ENCODE measurements around the gene PTCRA.

Gene PTCRA

DNA sequence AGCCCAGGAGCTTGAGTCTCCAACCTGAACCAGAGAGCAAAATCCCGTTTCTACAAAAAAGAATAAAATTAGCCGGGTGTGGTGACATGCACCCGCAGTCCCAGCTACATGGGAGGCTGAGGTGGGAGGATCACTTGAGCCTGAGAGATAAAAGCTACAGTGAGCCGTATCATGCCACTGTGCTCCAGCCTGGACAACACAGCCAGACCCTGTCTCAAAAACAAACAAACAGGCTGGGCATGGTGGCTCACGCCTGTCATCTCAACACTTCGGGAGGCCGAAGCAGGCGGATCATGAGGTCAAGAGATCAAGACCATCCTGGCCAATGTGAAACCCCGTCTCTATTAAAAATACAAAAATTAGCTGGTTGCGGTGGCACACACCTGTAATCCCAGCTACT, 11.4 kb upstream of the PTCRA start:
- Mint-ChIP-seq H3K27me3 (ENCODE audit: low read depth) (peaks cover 3% of the 10 kb centered on the region), H3K4me1 (peaks cover 67% of the 10 kb centered on the region), H3K36me3 (ENCODE audit: low read depth) (no peaks in the 10 kb centered on the region), H3K4me3 (no peak overlapping the region), H3K27ac (peak overlapping the region in 2 of 3 experiments; percentile 90 to 92), H3K9me3 (no peaks in the 10 kb centered on the region)
- TF ChIP-seq, protein P1, sequence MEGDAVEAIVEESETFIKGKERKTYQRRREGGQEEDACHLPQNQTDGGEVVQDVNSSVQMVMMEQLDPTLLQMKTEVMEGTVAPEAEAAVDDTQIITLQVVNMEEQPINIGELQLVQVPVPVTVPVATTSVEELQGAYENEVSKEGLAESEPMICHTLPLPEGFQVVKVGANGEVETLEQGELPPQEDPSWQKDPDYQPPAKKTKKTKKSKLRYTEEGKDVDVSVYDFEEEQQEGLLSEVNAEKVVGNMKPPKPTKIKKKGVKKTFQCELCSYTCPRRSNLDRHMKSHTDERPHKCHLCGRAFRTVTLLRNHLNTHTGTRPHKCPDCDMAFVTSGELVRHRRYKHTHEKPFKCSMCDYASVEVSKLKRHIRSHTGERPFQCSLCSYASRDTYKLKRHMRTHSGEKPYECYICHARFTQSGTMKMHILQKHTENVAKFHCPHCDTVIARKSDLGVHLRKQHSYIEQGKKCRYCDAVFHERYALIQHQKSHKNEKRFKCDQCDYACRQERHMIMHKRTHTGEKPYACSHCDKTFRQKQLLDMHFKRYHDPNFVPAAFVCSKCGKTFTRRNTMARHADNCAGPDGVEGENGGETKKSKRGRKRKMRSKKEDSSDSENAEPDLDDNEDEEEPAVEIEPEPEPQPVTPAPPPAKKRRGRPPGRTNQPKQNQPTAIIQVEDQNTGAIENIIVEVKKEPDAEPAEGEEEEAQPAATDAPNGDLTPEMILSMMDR (IDR thresholded peaks at IDR 0.05; ENCODE audit: unreplicated experiment in 3 of 3) = no peak

DNA sequence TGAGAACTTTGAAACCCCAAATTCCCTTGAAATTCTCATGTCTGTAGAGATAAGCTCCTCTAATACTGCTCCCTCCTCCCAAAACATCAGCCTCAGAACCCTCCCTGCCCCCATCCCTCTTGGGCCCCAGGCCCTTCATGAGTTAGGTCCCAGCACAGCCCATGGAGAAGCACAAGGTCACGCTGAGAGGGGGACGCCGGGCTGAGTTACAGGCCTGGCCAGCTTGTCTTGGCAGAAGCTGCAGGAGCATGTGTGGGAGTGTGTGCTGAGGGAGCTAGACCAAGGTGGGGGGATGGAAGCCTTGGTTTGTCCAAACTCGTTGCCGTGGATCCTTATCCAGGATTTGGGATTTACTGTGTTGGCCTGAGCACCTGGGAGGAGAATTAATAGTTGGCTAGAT, 8.5 kb upstream of the PTCRA start:
- no peaks in the 10 kb centered on the region for H3K36me3 Mint-ChIP-seq (ENCODE audit: low read depth)
- H3K9me3 Mint-ChIP-seq = no peaks in the 10 kb centered on the region
- TF ChIP-seq, protein P1 (IDR thresholded peaks at IDR 0.05; ENCODE audit: unreplicated experiment in 3 of 3) = no peak
- H3K27me3 Mint-ChIP-seq (ENCODE audit: low read depth) = peaks cover 7% of the 10 kb centered on the region
- H3K27ac Mint-ChIP-seq = peak overlapping the region; percentile 82 to 94 (median 90)
- peaks cover 45% of the 10 kb centered on the region for H3K4me1 Mint-ChIP-seq
- no peak overlapping the region for H3K4me3 Mint-ChIP-seq

DNA sequence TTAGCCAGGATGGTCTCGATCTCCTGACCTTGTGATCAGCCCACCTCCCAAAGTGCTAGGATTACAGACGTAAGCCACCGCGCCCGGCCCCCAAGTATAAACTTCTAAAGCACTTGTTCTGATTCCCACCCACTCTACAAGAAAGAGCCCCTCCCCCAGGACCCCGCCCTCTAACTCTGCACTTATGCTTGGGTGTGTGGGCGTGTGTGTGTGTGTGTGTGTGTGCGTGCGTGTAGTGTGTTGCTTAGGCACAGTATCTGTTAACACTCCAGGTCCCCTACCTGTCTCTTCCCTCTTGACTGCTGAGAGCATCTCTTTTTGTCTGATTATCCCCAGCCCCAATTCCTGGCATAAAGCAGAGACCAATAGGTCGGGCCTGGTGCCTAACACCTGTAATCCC, 6.0 kb upstream of the PTCRA start:
- no peaks in the 10 kb centered on the region for H3K36me3 Mint-ChIP-seq (ENCODE audit: low read depth)
- TF ChIP-seq, protein P1 (IDR thresholded peaks at IDR 0.05; ENCODE audit: unreplicated experiment in 3 of 3) = no peak
- H3K9me3 Mint-ChIP-seq = no peaks in the 10 kb centered on the region
- H3K27me3 Mint-ChIP-seq (ENCODE audit: low read depth) = peaks cover 12% of the 10 kb centered on the region
- peaks cover 33% of the 10 kb centered on the region for H3K4me1 Mint-ChIP-seq
- H3K27ac Mint-ChIP-seq = no peak overlapping the region
- H3K4me3 Mint-ChIP-seq = no peak overlapping the region

DNA sequence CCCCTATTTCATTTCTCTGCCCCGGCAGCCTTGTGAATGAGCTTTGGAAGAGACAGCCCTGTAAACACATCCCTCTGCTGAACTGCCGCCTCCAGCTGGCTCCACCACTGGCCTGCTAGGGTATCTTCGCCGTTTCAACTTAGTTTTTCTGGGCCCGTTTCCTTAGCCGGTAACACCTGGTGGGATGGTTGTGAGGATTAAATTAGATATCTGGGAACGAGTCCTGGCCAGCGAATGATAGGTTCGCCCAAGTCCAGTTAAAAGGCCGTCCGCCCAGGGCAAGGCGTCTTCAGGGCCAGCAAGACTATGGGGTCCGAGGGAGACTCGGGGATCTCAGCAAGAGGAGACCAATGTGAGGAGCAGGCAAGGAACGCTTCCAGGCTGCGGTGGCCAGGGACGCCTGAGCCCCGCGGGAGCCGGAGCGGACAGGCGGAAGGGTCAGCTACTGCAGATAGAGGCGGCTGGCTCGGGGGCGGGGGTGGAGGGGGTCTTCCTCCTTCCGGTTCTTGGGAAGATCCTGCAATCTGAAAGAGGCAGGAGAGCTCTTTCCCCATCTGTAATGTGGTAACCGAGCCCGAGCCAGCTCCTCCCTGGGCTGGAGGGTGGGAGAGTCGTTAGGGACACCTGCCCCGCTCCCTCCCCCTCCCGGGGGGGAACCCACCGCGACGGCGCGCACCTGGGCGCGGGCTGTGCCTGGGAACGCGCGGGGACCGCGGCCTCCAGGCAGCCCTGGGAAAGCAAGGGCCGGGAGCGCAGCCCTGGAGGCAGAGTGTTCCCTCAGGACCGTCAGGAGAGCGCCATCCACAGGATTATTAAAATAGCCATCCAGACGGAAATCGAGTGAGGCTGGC, 4.5 kb upstream of the PTCRA start:
- H3K27ac Mint-ChIP-seq = peak overlapping the region; percentile 83 to 88 (median 84)
- TF ChIP-seq, protein P1 (IDR thresholded peaks at IDR 0.05; ENCODE audit: unreplicated experiment in 3 of 3) = no peak
- peaks cover 9% of the 10 kb centered on the region for H3K27me3 Mint-ChIP-seq (ENCODE audit: low read depth)
- peaks cover 19% of the 10 kb centered on the region for H3K4me1 Mint-ChIP-seq
- no peaks in the 10 kb centered on the region for H3K36me3 Mint-ChIP-seq (ENCODE audit: low read depth)
- H3K4me3 Mint-ChIP-seq = peak overlapping the region; percentile 76 to 81 (median 78)
- no peaks in the 10 kb centered on the region for H3K9me3 Mint-ChIP-seq

DNA sequence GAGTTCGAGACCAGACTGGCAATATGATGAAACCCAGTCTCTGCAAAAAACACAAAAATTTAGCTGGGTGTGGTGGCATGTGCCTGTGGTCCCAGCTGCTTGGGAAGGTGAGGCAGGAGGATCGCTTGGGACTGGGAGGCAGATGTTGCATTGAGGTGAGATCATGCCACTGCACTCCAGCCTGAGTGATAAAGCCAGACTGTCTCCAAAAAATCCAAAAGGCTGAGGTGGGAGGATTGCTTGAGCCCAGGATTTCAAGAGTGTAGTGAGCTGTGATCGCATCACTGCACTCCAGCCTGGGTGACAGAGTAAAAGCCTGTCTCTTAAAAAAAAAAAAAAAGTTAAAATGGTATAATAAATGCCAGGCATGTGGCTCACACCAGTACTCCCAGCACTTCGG, 1.3 kb upstream of the PTCRA start:
- no peaks in the 10 kb centered on the region for H3K9me3 Mint-ChIP-seq
- H3K27ac Mint-ChIP-seq = no peak overlapping the region
- H3K27me3 Mint-ChIP-seq (ENCODE audit: low read depth) = peaks cover 9% of the 10 kb centered on the region
- H3K4me1 Mint-ChIP-seq = peaks cover 6% of the 10 kb centered on the region
- H3K36me3 Mint-ChIP-seq (ENCODE audit: low read depth) = no peaks in the 10 kb centered on the region
- H3K4me3 Mint-ChIP-seq = no peak overlapping the region
- TF ChIP-seq, protein P1 (IDR thresholded peaks at IDR 0.05; ENCODE audit: unreplicated experiment in 3 of 3) = no peak

DNA sequence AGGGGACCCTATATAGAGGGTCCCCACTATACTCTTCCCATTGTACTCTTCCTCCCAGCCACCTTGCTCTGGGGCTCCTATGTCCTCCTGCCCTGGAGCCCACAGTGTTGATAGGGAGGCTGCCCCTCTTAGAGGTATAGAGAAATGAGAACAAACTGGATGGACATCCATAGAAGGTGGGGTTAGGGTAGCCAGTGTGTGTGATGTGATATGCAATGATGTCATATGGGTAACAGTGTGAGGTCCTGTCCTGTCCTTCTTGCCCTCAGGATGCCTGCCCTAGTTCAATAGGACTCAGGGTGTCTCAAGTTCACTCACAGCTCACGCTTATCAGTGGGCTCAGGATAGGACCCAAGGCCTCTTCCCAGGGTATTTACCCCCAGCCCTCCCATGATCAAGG, 435 bp downstream of the PTCRA start:
- Mint-ChIP-seq H3K27ac (no peak overlapping the region), H3K27me3 (ENCODE audit: low read depth) (peaks cover 6% of the 10 kb centered on the region), H3K9me3 (no peaks in the 10 kb centered on the region), H3K36me3 (ENCODE audit: low read depth) (no peaks in the 10 kb centered on the region), H3K4me1 (peaks cover 2% of the 10 kb centered on the region), H3K4me3 (no peak overlapping the region)
- TF ChIP-seq, protein P1 (IDR thresholded peaks at IDR 0.05; ENCODE audit: unreplicated experiment in 3 of 3) = no peak
